ENCODE data around the gene AKTIP. TPM values are rescaled to one million over a fixed set of nuclear protein-coding genes. Genes with fewer than 3 reads are reported as not detected.
"Not testable (repeated sequence)": the region's sequence is repeated elsewhere in the genome, so short reads cannot be mapped to it uniquely, and the experiment has no call there.

Gene AKTIP
- total RNA-seq, 5 donors from 2014 or later (not counting 1 experiment from before 2014, with no cell fraction given), result 56.3 to 96.8 (median 70.6) TPM

DNA sequence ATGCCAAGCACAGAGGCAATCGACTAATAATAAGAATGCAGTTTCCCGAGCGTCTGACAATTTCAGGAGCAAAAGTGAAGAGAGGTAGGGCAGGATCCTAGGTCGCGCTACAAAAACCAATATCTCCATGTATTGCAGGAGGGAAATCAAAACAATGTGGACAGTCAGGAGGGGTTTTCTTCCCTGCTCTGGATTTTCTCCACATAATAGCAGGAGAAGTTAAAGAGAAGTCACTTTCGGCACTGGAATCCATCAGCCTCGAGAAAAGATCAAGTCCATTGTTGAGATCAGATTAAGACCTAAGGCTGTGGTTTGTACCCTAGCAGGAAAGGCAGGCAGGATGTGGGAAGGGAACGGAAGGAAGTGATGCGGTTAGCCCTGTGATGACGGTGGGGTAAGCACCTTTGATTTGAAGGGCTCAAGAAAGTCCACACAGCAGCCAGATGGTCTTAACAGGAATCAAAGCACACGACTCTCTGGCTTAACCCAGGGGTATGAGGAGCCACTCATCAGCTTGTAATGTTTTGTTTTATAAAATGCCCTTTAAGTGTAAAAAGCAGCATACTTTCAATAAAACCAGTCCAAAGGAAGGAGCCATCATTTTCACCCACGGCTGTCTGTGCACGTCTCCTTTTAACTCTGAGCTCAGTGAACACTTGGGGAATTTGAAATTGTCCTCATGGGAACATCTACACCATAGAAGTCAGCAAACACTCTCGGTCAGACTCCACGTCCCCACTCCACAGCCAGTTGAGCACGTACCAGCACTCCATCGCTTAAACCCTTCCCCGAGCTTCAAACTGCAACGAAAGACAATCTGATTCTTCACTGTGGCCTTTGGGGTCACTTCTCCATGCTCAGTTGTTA, 15.8 kb upstream of the AKTIP start:
- Mint-ChIP-seq H3K4me3 (peak overlapping the region; percentile 70 to 80 (median 73)), H3K9me3 (no peaks in the 10 kb centered on the region), H3K27me3 (peaks cover 0 to 10% of the 10 kb centered on the region in 2 donors), H3K27ac (peak overlapping the region; percentile 11 to 17), H3K36me3 (no peaks in the 10 kb centered on the region), H3K4me1 (peaks cover 45 to 59% (median 48%) of the 10 kb centered on the region in 3 donors)
- peak; percentile 52 to 88 (median 73) for DNase-seq
- peak; percentile 78 to 96 (median 93) for ATAC-seq (replicated peaks in 1 of 4)
- ChIA-PET CTCF (interaction anchor here in 1 of 2 donors (0.6 to 2.1 kb wide), 6 partner anchors 9 to 143 kb away, joined by 3 to 8 read pairs (median 4); no protein-coding TSS in a partner anchor), POLR2A (interaction anchor here (0.5 to 0.8 kb wide), 7 partner anchors 10 to 100 kb away, joined by 3 to 6 read pairs (median 4); no protein-coding TSS in a partner anchor)
- 10% methylated on average over 9 of the region's 19 CpGs for WGBS (ENCODE audit: insufficient coverage)
- no peaks in the 10 kb centered on the region for H3K36me3 ChIP-seq (ENCODE audit: control insufficient read depth in 2 of 2, extremely low read depth in 1 of 2, insufficient read depth in 1 of 2, low read length in 1 of 2)
- H3K4me3 ChIP-seq (ENCODE audit: control insufficient read depth in 1 of 2, extremely low read depth in 1 of 2, low read length in 1 of 2), result peak overlapping the region; percentile 52 to 70
- no peaks in the 10 kb centered on the region for H3K9me3 ChIP-seq
- peak overlapping the region; percentile 69 for H3K27ac ChIP-seq (ENCODE audit: low read length)
- H3K4me1 ChIP-seq (ENCODE audit: control insufficient read depth in 1 of 2, extremely low read depth in 1 of 2, insufficient read depth in 2 of 2, low read length in 2 of 2), result peaks cover 33 to 56% of the 10 kb centered on the region in 2 experiments
- H3K27me3 ChIP-seq (replicated peaks in 1 of 2; ENCODE audit: control insufficient read depth in 2 of 2, extremely low read depth in 1 of 2, insufficient read depth in 2 of 2, low read length in 1 of 2), result peaks cover 0 to 5% of the 10 kb centered on the region in 2 experiments

DNA sequence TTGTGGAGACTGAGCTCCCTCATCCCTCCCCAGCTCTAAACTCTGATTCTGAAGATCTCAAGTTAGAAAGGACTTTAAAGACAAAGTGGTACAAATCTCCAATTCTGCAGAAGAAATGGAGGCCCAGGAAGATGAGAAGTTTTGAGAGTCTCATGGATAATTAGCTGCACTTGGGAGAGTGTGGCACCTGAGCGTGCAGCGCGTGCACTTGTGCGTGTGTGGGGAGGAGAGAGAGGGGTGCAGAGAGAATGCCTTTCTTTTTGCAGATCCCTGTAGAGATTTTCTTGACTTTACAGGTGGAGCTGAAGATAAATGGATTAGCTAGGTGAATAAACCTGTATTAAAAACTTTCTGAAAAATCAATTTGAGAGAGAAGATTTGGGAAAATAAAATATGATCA, 14.8 kb upstream of the AKTIP start:
- Mint-ChIP-seq H3K27me3 (peaks cover 0 to 7% of the 10 kb centered on the region in 2 donors), H3K36me3 (no peaks in the 10 kb centered on the region), H3K27ac (peak overlapping the region in 1 of 2 donors; percentile 72), H3K4me1 (peaks cover 47 to 64% (median 47%) of the 10 kb centered on the region in 3 donors), H3K4me3 (peak overlapping the region; percentile 34 to 80 (median 69)), H3K9me3 (no peaks in the 10 kb centered on the region)
- peaks cover 0 to 5% of the 10 kb centered on the region in 2 experiments for H3K27me3 ChIP-seq (replicated peaks in 1 of 2; ENCODE audit: control insufficient read depth in 2 of 2, extremely low read depth in 1 of 2, insufficient read depth in 2 of 2, low read length in 1 of 2)
- 89% methylated on average over 4 of the region's 4 CpGs for WGBS (ENCODE audit: insufficient coverage)
- no peaks in the 10 kb centered on the region for H3K36me3 ChIP-seq (ENCODE audit: control insufficient read depth in 2 of 2, extremely low read depth in 1 of 2, insufficient read depth in 1 of 2, low read length in 1 of 2)
- CTCF ChIA-PET, result interaction anchor here in 1 of 2 donors (0.6 to 2.1 kb wide), 5 partner anchors 9 to 306 kb away, joined by 3 to 8 read pairs (median 3); no protein-coding TSS in a partner anchor
- peak overlapping the region; percentile 52 to 70 for H3K4me3 ChIP-seq (ENCODE audit: control insufficient read depth in 1 of 2, extremely low read depth in 1 of 2, low read length in 1 of 2)
- H3K27ac ChIP-seq (ENCODE audit: low read length), result no peak overlapping the region
- H3K9me3 ChIP-seq, result no peaks in the 10 kb centered on the region
- POLR2A ChIA-PET, result interaction anchor here (0.5 to 0.7 kb wide), 4 partner anchors 12 to 28 kb away, joined by 3 to 4 read pairs (median 3); no protein-coding TSS in a partner anchor
- DNase-seq, result no peak
- peaks cover 33 to 64% of the 10 kb centered on the region in 2 experiments for H3K4me1 ChIP-seq (ENCODE audit: control insufficient read depth in 1 of 2, extremely low read depth in 1 of 2, insufficient read depth in 2 of 2, low read length in 2 of 2)
- ATAC-seq (replicated peaks in 1 of 4), result no peak

DNA sequence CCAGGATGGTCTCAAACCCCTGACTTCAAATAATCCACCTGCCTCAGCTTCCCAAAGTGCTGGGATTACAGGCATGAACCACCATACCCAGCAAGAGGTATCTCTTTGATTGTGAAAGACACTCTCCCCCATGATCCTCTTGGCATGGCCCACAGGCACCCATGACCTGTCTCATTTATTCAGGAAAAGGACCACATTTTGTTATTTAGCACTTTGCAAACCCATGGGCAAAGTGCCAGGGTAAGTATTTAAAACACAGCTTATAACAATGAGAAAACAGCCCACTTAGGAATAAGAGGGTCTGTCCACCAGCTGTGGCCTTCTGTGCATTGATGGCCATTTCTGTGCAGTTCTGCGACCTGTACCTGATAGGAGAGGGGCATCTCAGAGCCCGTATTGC, 12.8 kb upstream of the AKTIP start:
- H3K4me3 Mint-ChIP-seq, result peak overlapping the region in 1 of 3 donors; percentile 3
- H3K9me3 ChIP-seq, result no peaks in the 10 kb centered on the region
- peaks cover 0 to 7% of the 10 kb centered on the region in 2 donors for H3K27me3 Mint-ChIP-seq
- ChIA-PET CTCF (interaction anchor here in 1 of 2 donors (0.6 kb wide), 1 partner anchor 186 kb away, joined by 3 read pairs; no protein-coding TSS in a partner anchor), POLR2A (interaction anchor here in 1 of 2 donors (0.6 kb wide), 1 partner anchor 10 kb away, joined by 3 read pairs; no protein-coding TSS in a partner anchor)
- no peaks in the 10 kb centered on the region for H3K9me3 Mint-ChIP-seq
- no peak overlapping the region for H3K27ac ChIP-seq (ENCODE audit: low read length)
- H3K27me3 ChIP-seq (replicated peaks in 1 of 2; ENCODE audit: control insufficient read depth in 2 of 2, extremely low read depth in 1 of 2, insufficient read depth in 2 of 2, low read length in 1 of 2), result peaks cover 0 to 12% of the 10 kb centered on the region in 2 experiments
- no peaks in the 10 kb centered on the region for H3K36me3 Mint-ChIP-seq
- ATAC-seq (replicated peaks in 1 of 4) (no peak), DNase-seq (peak in 1 of 35 experiments; percentile 1)
- H3K4me1 Mint-ChIP-seq, result peaks cover 52 to 76% (median 53%) of the 10 kb centered on the region in 3 donors
- no peaks in the 10 kb centered on the region for H3K36me3 ChIP-seq (ENCODE audit: control insufficient read depth in 2 of 2, extremely low read depth in 1 of 2, insufficient read depth in 1 of 2, low read length in 1 of 2)
- WGBS (ENCODE audit: insufficient coverage), result 89% methylated on average over 2 of the region's 2 CpGs
- H3K27ac Mint-ChIP-seq, result no peak overlapping the region
- H3K4me3 ChIP-seq (ENCODE audit: control insufficient read depth in 1 of 2, extremely low read depth in 1 of 2, low read length in 1 of 2), result no peak overlapping the region
- H3K4me1 ChIP-seq (ENCODE audit: control insufficient read depth in 1 of 2, extremely low read depth in 1 of 2, insufficient read depth in 2 of 2, low read length in 2 of 2), result peaks cover 33 to 77% of the 10 kb centered on the region in 2 experiments

DNA sequence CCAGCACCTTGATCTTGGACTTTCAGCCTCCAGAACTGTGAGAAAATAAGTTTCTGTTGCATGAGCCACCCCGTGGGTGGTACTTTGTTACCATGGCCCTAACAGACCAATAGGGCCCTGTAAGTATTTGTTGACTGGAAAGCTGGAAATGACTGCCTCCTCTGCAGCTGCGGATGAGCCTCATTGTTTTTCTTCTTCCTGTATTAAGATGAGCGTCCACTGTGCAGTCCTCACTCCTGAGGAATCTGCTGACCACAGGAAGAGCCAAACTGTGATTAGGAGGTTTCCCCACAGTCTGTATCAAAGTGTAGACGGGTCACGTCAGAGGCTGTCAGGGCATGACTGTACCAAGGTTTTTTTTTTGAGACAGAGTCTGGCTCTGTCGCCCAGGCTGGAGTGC, 12.2 kb upstream of the AKTIP start:
- peaks cover 33 to 79% of the 10 kb centered on the region in 2 experiments for H3K4me1 ChIP-seq (ENCODE audit: control insufficient read depth in 1 of 2, extremely low read depth in 1 of 2, insufficient read depth in 2 of 2, low read length in 2 of 2)
- POLR2A ChIA-PET, result no interaction called here
- DNase-seq, result peak in 1 of 35 experiments; percentile 8
- H3K27me3 ChIP-seq (replicated peaks in 1 of 2; ENCODE audit: control insufficient read depth in 2 of 2, extremely low read depth in 1 of 2, insufficient read depth in 2 of 2, low read length in 1 of 2), result peaks cover 0 to 12% of the 10 kb centered on the region in 2 experiments
- Mint-ChIP-seq H3K27ac (no peak overlapping the region), H3K4me1 (peaks cover 57 to 79% (median 57%) of the 10 kb centered on the region in 3 donors), H3K27me3 (peaks cover 0 to 7% of the 10 kb centered on the region in 2 donors), H3K4me3 (no peak overlapping the region), H3K9me3 (no peaks in the 10 kb centered on the region), H3K36me3 (no peaks in the 10 kb centered on the region)
- CTCF ChIA-PET, result no interaction called here
- no peak for ATAC-seq (replicated peaks in 1 of 4)
- H3K9me3 ChIP-seq, result no peaks in the 10 kb centered on the region
- H3K4me3 ChIP-seq (ENCODE audit: control insufficient read depth in 1 of 2, extremely low read depth in 1 of 2, low read length in 1 of 2), result no peak overlapping the region
- no peak overlapping the region for H3K27ac ChIP-seq (ENCODE audit: low read length)
- WGBS (ENCODE audit: insufficient coverage), result 94% methylated on average over 5 of the region's 6 CpGs
- H3K36me3 ChIP-seq (ENCODE audit: control insufficient read depth in 2 of 2, extremely low read depth in 1 of 2, insufficient read depth in 1 of 2, low read length in 1 of 2), result no peaks in the 10 kb centered on the region

DNA sequence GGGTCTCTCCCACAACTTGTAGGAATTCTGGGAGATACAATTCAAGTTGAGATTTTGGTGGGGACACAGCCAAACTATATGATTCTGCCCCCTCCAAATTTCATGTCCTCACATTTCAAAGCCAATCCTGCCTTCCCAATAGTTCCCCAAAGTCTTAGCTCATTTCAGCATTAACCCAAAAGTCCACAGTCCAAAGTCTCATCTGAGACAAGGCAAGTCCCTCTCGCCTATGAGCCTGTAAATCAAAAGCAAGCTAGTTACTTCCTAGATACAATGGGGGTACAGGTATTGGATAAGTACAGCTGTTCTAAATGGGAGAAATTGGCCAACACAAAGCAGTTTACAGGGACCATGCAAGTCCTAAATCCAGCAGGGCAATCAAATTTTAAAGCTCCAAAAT, 9.8 kb upstream of the AKTIP start:
- H3K4me1 Mint-ChIP-seq, result peaks cover 38 to 60% (median 43%) of the 10 kb centered on the region in 3 donors
- H3K27me3 Mint-ChIP-seq; ATAC-seq (replicated peaks in 1 of 4); H3K4me3 Mint-ChIP-seq; H3K9me3 Mint-ChIP-seq; H3K36me3 ChIP-seq (ENCODE audit: control insufficient read depth in 2 of 2, extremely low read depth in 1 of 2, insufficient read depth in 1 of 2, low read length in 1 of 2); H3K9me3 ChIP-seq; H3K27ac Mint-ChIP-seq; H3K27ac ChIP-seq (ENCODE audit: low read length); H3K4me3 ChIP-seq (ENCODE audit: control insufficient read depth in 1 of 2, extremely low read depth in 1 of 2, low read length in 1 of 2); H3K36me3 Mint-ChIP-seq; DNase-seq; POLR2A ChIA-PET: not testable (repeated sequence)
- Histone ChIP-seq H3K4me1 (ENCODE audit: control insufficient read depth in 1 of 2, extremely low read depth in 1 of 2, insufficient read depth in 2 of 2, low read length in 2 of 2) (peaks cover 14 to 62% of the 10 kb centered on the region in 2 experiments), H3K27me3 (replicated peaks in 1 of 2; ENCODE audit: control insufficient read depth in 2 of 2, extremely low read depth in 1 of 2, insufficient read depth in 2 of 2, low read length in 1 of 2) (peaks cover 0 to 12% of the 10 kb centered on the region in 2 experiments)
- CTCF ChIA-PET, result interaction anchor here (0.6 to 1.2 kb wide), 2 partner anchors 8 to 375 kb away, joined by 3 to 5 read pairs; no protein-coding TSS in a partner anchor
- no CpG with 5 or more reads among the region's 1 CpG for WGBS (ENCODE audit: insufficient coverage)
